Osteocyte (in vitro differentiated cells): ENCODE results near the gene HBG1. TPM values are rescaled to one million over a fixed set of nuclear protein-coding genes. Genes with fewer than 3 reads are reported as not detected.

Experiments
- DNase-seq: peaks from one replicate; pipeline ENCODE4 v3.0.0; 2021; ENCODE audit warnings: mixed read lengths; ENCODE audit not compliant: unreplicated experiment; ENCODE audit errors: extremely low spot score
- H3K27ac Mint-ChIP-seq: one replicate; pipeline ENCODE4 v1.8.0; 2021; ENCODE audit warnings: mild to moderate bottlenecking, mixed read lengths; ENCODE audit not compliant: unreplicated experiment
- H3K27me3 Mint-ChIP-seq: one replicate; pipeline ENCODE4 v1.8.0; 2021; ENCODE audit warnings: mixed read lengths; ENCODE audit not compliant: unreplicated experiment
- H3K36me3 Mint-ChIP-seq: one replicate; pipeline ENCODE4 v1.8.0; 2021; ENCODE audit warnings: mixed read lengths; ENCODE audit not compliant: unreplicated experiment
- H3K4me1 Mint-ChIP-seq: one replicate; pipeline ENCODE4 v1.8.0; 2021; ENCODE audit warnings: mixed read lengths; ENCODE audit not compliant: unreplicated experiment
- H3K4me3 Mint-ChIP-seq: one replicate; pipeline ENCODE4 v1.8.0; 2021; ENCODE audit warnings: mild to moderate bottlenecking, moderate library complexity, mixed read lengths; ENCODE audit not compliant: unreplicated experiment
- H3K9me3 Mint-ChIP-seq: one replicate; pipeline ENCODE4 v1.8.0; 2021; ENCODE audit warnings: mixed read lengths; ENCODE audit not compliant: unreplicated experiment
- CTCF ChIP-seq: fragments of 200-600 bp; sonication (generic); IDR thresholded peaks from 2 replicates; pipeline ENCODE4 v1.5.0; 2021; ENCODE audit warnings: antibody characterized with exemption, mild to moderate bottlenecking, moderate library complexity
- total RNA-seq: library from RNA; stranded (reverse); gene quantifications from 2 replicates; pipeline ENCODE4 v1.2.1, GENCODE V29; 2021

Gene HBG1
- total RNA-seq, 1 donor from 2014 or later, result not detected

DNA sequence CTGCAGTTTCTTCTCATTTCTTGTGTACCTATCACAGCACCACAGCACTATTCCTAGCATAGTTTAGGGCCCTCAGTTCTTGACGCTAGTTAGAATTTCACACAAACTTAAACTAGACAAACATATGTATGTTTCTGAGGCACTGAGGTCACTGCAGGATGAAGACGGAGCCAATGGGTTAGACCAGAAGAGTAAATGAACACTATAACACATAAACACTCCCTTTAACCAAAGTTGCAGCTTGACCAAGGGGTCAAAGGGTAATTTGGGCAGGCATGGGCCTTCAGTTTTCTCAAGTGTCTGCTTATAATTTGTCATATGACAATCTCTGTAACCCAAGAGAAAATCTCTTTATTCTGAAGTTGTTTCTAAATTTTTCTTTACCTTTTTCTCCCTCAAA, 33.0 kb upstream of the HBG1 start:
- Mint-ChIP-seq H3K4me1 (peaks cover 10% of the 10 kb centered on the region), H3K4me3 (no peak overlapping the region), H3K27ac (no peak overlapping the region), H3K9me3 (no peaks in the 10 kb centered on the region), H3K36me3 (no peaks in the 10 kb centered on the region), H3K27me3 (no peaks in the 10 kb centered on the region)
- DNase-seq, result no peak
- TF ChIP-seq CTCF, result no peak

GRCh38 chr11:5281596-5281995, 31.9 kb upstream of the HBG1 start:
- H3K27ac Mint-ChIP-seq, result no peak overlapping the region
- DNase-seq, result no peak
- no peak for TF ChIP-seq CTCF
- no peaks in the 10 kb centered on the region for H3K9me3 Mint-ChIP-seq
- no peaks in the 10 kb centered on the region for H3K36me3 Mint-ChIP-seq
- H3K4me3 Mint-ChIP-seq, result no peak overlapping the region
- no peaks in the 10 kb centered on the region for H3K27me3 Mint-ChIP-seq
- H3K4me1 Mint-ChIP-seq, result peaks cover 10% of the 10 kb centered on the region

- H3K27ac Mint-ChIP-seq, result peak overlapping the region; percentile 84
- no peak overlapping the region for H3K4me3 Mint-ChIP-seq
- no peaks in the 10 kb centered on the region for H3K27me3 Mint-ChIP-seq
- no peak for TF ChIP-seq CTCF
- peak; percentile 88 for DNase-seq
- peaks cover 10% of the 10 kb centered on the region for H3K4me1 Mint-ChIP-seq
- H3K9me3 Mint-ChIP-seq, result no peaks in the 10 kb centered on the region
- H3K36me3 Mint-ChIP-seq, result no peaks in the 10 kb centered on the region
These were observed 31.0 kb upstream of the HBG1 start for GRCh38 chr11:5280582-5281102.

DNA sequence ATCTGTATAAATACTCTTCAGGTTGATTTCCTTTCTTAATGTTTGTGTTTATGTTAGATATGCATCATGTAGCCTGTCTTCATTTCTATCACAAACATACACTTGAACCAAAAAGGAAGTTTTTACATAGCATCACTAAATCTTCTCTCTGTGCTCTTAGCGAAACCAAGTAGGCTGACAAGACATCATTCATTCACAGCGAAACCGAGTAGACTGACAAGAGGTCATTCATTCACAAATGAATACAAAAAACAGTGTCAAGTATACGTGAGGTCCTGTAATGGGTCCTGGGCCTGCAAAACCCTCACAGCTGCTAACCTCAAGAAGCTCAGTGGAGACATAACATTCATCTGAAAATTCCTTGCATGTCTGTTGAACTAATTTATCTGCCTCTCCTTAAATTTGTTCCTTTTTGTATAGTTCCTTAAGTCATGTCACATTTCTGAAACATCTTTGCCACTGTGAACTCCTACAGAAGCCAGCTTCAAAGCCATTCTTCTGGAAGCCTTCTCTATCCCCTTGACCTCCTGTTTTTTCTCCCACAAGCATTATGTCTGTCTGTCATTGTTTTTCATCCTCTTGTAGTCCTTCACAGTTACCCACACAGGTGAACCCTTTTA, 29.9 kb upstream of the HBG1 start:
- no peak for TF ChIP-seq CTCF
- no peak for DNase-seq
- no peaks in the 10 kb centered on the region for H3K9me3 Mint-ChIP-seq
- H3K27ac Mint-ChIP-seq, result peak overlapping the region; percentile 52
- H3K4me3 Mint-ChIP-seq, result no peak overlapping the region
- no peaks in the 10 kb centered on the region for H3K27me3 Mint-ChIP-seq
- H3K36me3 Mint-ChIP-seq, result no peaks in the 10 kb centered on the region
- peaks cover 10% of the 10 kb centered on the region for H3K4me1 Mint-ChIP-seq

- Mint-ChIP-seq H3K9me3 (no peaks in the 10 kb centered on the region), H3K36me3 (no peaks in the 10 kb centered on the region), H3K4me3 (no peak overlapping the region), H3K4me1 (peaks cover 10% of the 10 kb centered on the region), H3K27me3 (no peaks in the 10 kb centered on the region), H3K27ac (no peak overlapping the region)
- TF ChIP-seq CTCF, result no peak
- DNase-seq, result no peak
These were observed 28.2 kb upstream of the HBG1 start for GRCh38 chr11:5277807-5278382.
